DMS153 treated with DMSO at 0.1 percent for 48 hours (cell line): Measurements from ENCODE around the gene ADAM19.
"Not testable (repeated sequence)": the region's sequence is repeated elsewhere in the genome, so short reads cannot be mapped to it uniquely, and the experiment has no call there.

Experiments
- DNase-seq: peaks from one replicate; lab custom pipeline; 2025; ENCODE audit not compliant: unreplicated experiment; lab: John Stamatoyannopoulos, UW

The ADAM19 gene

GRCh38 chr5:157491471-157491995 is 84.0 kb downstream of the ADAM19 start:
- DNase-seq = no peak

- no peak for DNase-seq
These were observed 88.2 kb downstream of the ADAM19 start for GRCh38 chr5:157487358-157487757.

DNA sequence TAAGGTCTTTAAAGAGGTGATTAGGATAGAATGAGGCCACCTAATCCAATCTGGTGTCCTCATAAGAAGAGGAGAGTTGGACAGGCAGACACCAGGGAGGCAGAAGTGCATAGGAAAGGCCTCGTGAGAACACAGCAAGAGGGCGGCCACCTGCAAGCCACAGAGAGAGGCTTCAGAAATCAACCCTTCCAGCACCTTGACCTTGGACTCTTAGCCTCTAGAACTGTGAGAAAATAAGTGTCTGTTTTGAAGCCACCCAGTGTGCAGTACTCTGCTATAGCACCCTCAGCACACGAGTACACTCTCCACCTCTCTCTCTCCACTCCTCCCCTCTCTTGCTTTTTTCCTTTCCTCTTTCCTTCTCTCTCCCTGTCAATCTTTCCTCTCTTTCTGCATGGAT is 88.7 kb downstream of the ADAM19 start:
- no peak for DNase-seq

DNA sequence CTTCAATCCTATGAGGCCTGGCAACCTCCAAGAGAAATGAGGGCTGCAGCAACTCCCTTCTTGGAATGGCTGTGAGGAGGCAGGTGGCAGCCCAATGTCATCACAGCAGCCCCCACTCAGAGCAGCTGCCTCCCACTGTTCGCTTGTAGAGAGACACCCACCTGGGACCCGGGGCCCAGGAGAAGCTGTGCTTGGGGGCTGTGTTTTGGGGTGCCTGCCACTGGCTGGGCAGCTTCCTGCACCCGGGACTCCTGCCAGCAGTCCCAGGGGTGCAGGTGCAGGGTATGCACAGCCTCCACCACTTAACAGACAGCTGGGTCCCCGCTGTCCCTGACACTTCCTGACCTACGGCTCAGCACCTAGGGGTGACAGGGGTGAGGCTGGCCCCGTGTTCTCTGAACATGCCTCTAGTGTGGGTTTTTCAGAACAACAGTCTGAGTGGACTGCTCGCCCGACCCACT is 89.3 kb downstream of the ADAM19 start:
- DNase-seq = no peak

DNA sequence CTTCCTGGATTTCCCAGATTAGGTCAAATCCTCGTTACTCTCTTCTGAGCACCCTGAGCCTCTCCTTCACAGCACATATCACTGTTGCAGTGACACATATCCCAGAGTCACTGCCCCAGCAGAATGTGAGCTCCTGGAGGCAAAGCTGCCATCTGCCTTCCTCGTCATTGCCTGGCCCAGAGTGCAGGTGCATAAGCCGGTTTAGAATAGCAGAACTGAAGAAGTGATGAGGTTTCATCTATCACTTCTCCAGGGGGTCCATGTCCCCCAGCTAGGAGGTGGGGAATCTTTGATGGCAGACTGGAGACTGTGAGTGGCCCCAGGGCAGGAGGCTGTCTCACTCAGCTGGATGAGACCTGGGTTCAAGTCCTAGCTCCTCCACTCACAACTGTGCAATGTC is 89.8 kb downstream of the ADAM19 start:
- no peak for DNase-seq

GRCh38 chr5:157485340-157485739 is 90.2 kb downstream of the ADAM19 start:
- DNase-seq = no peak

DNA sequence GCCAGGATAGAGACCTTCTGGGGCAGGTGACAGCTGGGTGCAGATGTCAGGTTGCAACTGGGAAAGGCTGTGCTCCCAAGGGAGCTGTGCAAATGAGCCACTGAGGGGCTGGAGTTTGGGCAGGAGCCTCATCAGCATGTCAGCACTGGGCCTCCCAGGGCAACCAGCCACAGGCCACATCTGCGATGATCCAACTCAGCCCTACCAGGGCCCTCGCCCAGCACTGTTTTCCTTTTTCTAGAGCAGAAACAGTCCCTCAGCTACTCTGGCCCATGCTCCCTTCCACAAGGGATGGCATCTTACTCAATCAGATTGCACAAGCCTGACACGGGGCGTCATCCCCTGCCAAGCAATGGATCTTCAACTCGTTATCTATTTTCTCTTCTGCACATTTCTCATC is 90.8 kb downstream of the ADAM19 start:
- no peak for DNase-seq

DNA sequence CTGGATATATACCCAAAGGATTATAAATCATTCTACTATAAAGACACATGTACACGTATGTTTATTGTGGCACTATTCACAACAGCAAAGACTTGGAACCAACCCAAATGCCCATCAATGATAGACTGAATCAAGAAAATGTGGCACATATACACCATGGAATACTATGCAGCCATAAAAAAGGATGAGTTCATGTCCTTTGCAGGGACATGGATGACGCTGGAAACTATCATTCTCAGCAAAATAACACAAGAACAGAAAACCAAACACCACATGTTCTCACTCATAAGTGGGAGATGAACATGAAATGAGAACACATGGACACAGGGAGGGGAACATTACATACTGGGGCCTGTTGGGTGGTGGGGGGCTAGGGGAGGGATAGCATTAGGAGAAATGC is 92.9 kb downstream of the ADAM19 start:
- DNase-seq = not testable (repeated sequence)

DNA sequence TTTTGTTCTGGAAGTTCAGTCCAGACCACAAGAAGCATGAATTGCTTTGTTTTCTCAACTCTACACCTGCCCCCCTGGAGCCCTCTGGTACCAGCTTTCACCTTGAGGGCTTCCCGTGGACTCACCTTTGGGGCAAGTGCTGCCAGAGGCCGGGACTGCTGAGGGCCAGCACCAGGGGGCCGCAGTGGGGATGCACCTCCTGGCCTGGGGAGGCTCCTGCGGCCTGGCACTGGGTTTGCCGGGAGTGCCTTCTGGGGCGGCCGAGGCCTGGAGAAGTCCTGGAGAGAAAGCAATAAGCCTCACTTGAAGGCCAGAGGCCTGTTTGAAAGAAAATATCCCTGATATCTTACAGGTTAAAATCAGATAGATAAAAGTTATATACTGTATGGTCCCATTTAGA is 93.9 kb downstream of the ADAM19 start:
- DNase-seq = no peak

DNA sequence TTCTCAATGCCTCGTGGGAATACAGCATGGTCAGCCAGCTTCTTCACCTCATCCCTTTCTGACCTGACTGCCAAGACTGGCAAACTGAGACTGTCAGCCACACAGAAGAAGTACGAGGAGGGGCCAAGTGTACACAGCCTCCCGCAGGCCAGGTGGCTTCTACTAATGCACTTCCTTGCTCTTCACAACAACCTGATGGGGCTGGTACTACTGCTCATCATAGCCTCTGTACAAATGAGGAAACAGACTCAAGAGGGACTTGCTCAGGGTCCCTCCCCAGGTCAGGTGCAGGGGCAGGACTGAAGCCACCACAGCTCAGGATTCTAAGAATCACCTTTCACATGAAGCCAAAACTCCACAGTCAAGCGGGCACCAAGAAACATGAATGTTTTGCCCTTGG is 94.3 kb downstream of the ADAM19 start:
- no peak for DNase-seq

- no peak for DNase-seq
These were observed 95.7 kb downstream of the ADAM19 start for GRCh38 chr5:157479612-157480510.

DNA sequence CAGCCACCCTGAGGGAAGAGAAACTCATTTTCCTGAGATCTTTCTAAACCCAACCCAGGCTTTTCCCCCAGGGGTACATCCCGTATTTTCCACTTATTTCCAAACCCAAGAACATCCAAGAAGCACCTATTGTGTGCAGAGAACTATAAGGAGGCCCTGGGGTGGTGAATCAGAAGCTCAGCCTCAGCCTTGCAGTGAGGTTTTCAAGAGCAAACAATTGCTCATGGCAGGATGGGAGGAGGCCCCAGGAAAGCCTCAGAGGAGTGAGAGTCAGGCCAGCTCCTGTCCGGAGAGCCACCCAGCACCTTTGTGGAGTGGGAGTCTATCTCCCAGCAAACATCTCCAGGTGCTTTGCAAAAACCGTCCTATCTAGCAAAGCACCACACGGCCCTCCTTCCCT is 96.4 kb downstream of the ADAM19 start:
- no peak for DNase-seq

DNA sequence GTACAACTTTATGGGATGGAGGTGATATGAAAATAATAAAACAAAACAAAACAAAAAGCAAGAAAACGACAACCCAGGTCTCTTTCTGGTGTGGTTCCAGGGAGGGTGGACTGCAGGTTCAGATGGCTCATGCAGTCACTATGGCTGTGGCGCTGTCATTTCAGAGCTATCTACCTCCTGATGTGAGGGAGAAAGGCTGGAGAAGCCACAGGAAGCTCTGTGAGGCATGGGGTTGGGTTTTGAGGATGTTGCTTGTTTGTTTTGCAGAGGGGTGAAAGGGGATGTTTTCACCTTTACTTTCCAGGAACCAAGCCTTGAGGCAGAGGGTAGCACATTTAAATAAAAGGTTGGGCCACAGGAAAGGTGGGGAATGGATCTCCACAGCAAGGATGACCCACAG is 96.8 kb downstream of the ADAM19 start:
- DNase-seq = no peak

GRCh38 chr5:157477814-157478494 is 97.6 kb downstream of the ADAM19 start:
- no peak for DNase-seq

DNA sequence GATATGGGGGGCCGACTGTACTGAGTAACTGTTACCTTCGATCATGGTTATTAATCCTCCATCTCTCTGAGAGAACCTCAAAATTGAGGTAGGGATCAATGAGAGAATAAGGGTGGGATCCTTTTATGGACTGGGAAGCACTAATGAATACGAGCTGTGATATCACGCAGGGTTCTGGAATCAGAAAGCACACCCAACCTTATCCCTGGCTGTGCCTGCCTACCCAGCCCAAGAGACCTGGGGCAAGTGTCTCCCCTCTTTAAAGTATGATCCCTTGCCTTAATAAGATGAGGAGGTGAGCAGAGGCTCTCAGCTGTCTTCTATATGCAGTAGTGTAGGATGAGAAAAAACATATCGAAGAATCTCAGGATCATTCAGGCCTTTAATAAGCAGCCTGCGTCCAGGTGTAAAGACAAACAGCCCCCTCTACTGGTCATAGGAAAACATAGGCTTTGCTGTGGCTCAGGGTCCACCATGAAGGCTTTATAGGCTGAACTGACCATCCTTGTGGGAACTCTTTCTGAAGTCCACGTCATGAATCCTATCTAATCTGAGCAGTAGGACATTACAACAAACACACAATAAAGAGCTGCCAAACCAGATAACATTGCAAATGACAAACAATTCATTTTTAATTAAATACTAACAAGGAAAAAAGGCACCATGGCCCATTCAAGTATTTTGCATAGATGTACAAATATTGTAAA is 98.7 kb downstream of the ADAM19 start:
- no peak for DNase-seq

GRCh38 chr5:157475432-157475831 is 100.1 kb downstream of the ADAM19 start:
- no peak for DNase-seq

DNA sequence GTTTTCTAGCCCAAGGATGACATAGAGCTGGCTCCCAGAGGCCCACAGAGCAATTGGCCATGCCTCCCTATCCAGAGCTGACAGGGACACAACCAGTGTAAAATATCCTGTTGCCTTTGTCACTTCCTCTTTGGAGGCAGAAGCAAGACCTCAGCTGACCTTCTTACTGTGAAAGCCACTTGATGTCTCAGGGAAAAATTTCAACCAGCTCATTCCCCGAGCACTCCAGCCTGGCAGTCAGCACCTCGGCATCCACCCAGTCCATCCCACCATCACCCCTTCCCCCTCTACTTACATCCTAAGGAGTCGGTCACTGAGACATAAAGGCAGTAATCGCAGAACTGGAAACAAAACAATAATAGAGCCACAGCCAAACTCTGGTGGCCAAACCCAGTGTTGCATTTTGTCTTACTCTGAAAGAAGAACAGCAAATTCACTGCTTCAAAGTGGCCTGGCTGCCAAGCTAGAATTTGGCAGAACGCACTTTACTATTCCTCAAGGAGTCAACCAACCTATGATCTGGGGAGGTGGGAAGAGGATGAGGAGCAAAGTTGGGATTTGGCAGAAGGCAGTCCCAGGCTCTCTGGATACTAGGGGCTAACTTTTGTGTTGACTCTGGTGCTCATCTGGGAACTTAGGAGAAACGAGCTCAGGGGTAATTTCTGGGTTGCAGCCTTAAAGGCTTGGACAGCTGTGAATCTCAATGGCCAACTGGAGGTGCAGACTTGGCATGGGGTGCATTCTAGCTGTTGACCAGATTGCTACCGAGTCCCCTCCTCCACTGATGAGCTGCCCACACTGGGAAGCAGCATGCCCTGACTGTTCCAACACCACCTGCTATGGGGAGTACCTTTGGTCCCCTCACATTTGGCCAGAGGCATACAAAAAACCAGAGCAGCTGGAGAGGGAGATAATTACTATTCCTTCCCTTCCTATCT is 101.9 kb downstream of the ADAM19 start:
- DNase-seq = no peak

DNA sequence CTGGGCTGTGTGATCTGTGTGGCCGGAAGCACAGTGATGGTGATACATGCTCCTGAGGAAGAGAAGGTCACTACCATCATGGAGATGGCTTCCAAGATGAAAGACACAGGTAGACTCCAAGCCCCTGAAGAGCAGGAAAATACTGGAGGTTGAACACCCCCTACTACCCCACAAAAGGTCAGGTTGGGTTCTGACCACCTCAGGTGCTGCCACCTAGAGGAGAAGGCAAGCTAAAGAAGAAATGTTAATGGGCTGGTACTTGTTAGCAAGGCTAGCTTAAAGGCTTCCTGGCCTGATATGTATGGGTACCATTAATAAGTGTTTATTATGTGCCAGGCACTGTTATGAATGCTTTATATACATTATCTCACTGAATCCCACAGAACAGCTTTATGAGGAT is 103.9 kb downstream of the ADAM19 start:
- no peak for DNase-seq

GRCh38 chr5:157470631-157471030 is 104.9 kb downstream of the ADAM19 start:
- DNase-seq = no peak

- DNase-seq = no peak
These were observed 105.9 kb downstream of the ADAM19 start for GRCh38 chr5:157469687-157470086.
